ENCODE results near the gene PITPNC1.
"Not testable (repeated sequence)": the region's sequence is repeated elsewhere in the genome, so short reads cannot be mapped to it uniquely, and the experiment has no call there.

The PITPNC1 gene

GRCh38 chr17:67511012-67511411 lies 133.9 kb downstream of the PITPNC1 start:
- H3K9me3 Mint-ChIP-seq = peaks cover 18% of the 10 kb centered on the region
- intact Hi-C loops (cut with micrococcal nuclease) = loop anchor here (5.0 to 10.0 kb wide), 2 partner anchors 94 to 176 kb away; no protein-coding TSS in a partner anchor
- H3K4me3 Mint-ChIP-seq = no peak overlapping the region
- H3K4me1 Mint-ChIP-seq (ENCODE audit: low read depth) = peaks cover 26% of the 10 kb centered on the region
- H3K27ac Mint-ChIP-seq = peak overlapping the region; percentile 88
- no peaks in the 10 kb centered on the region for H3K27me3 Mint-ChIP-seq
- H3K36me3 Mint-ChIP-seq (ENCODE audit: low read depth) = peaks cover 6% of the 10 kb centered on the region

DNA sequence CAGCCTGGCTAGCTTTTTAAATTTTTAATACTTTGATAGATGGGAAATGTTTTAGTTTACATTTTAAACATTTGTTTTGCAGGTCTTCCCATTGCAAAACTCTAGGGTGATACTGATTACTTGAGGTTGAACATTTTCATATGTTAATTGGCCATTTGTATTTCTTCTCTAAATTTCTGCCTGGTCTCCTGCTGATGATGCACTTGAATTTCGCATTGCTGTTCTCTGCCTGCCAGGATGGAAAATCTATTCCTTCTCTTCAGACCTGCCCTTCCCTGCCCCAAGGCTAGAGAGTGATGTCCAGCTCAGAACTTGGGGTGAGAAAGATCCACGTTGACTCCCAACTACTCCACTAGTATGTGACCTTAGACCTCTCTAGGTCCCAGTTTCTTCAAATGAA lies 134.7 kb downstream of the PITPNC1 start:
- Mint-ChIP-seq H3K27ac (no peak overlapping the region), H3K4me3 (no peak overlapping the region), H3K9me3 (peaks cover 16% of the 10 kb centered on the region), H3K27me3 (no peaks in the 10 kb centered on the region), H3K36me3 (ENCODE audit: low read depth) (peaks cover 5% of the 10 kb centered on the region), H3K4me1 (ENCODE audit: low read depth) (peaks cover 33% of the 10 kb centered on the region)
- intact Hi-C loops (cut with micrococcal nuclease) = loop anchor here (5.0 to 10.0 kb wide), 2 partner anchors 93 to 175 kb away; no protein-coding TSS in a partner anchor

DNA sequence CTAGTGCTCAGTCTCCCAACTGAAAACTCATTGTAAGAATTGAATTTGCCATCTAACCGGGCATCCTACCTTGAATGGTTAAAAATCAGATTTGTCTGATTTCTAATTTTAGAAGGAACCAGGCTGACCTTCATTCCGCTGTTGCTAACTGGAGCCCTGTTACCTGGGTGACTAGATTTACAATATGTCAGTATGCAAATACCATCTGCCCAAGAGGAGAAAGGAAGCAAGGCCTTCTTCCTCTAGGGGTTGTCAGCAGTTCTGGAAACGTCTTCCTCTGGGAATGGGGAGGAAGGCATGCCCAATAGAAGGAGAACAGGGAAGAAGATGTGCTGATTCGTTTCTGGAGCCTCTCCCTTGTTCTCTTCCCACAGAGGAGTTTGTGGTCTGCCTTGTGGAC lies 137.9 kb downstream of the PITPNC1 start:
- no peaks in the 10 kb centered on the region for H3K36me3 Mint-ChIP-seq (ENCODE audit: low read depth)
- H3K4me3 Mint-ChIP-seq = no peak overlapping the region
- peaks cover 6% of the 10 kb centered on the region for H3K27me3 Mint-ChIP-seq

GRCh38 chr17:67515490-67516083 lies 138.5 kb downstream of the PITPNC1 start:
- Mint-ChIP-seq H3K36me3 (ENCODE audit: low read depth) (no peaks in the 10 kb centered on the region), H3K4me1 (ENCODE audit: low read depth) (peaks cover 48% of the 10 kb centered on the region), H3K27ac (no peak overlapping the region), H3K27me3 (peaks cover 7% of the 10 kb centered on the region), H3K9me3 (peaks cover 8% of the 10 kb centered on the region), H3K4me3 (no peak overlapping the region)
- intact Hi-C loops (cut with micrococcal nuclease) = loop anchor here (10.0 kb wide), 1 partner anchor 89 kb away; no protein-coding TSS in a partner anchor

More for the DNA sequence above, 137.9 kb downstream of the PITPNC1 start:
- peaks cover 48% of the 10 kb centered on the region for H3K4me1 Mint-ChIP-seq (ENCODE audit: low read depth)
- H3K27ac Mint-ChIP-seq = no peak overlapping the region
- H3K9me3 Mint-ChIP-seq = peaks cover 8% of the 10 kb centered on the region
- intact Hi-C loops (cut with micrococcal nuclease) = loop anchor here (5.0 to 10.0 kb wide), 2 partner anchors 90 to 172 kb away; no protein-coding TSS in a partner anchor

- H3K4me1 Mint-ChIP-seq (ENCODE audit: low read depth) = peaks cover 49% of the 10 kb centered on the region
- H3K36me3 Mint-ChIP-seq (ENCODE audit: low read depth); H3K4me3 Mint-ChIP-seq; H3K9me3 Mint-ChIP-seq; H3K27me3 Mint-ChIP-seq; H3K27ac Mint-ChIP-seq: not testable (repeated sequence)
- intact Hi-C loops (cut with micrococcal nuclease) = loop anchor here (10.0 kb wide), 1 partner anchor 88 kb away; no protein-coding TSS in a partner anchor
Observed at GRCh38 chr17:67516571-67516970, 139.5 kb downstream of the PITPNC1 start.

- Mint-ChIP-seq H3K4me3 (no peak overlapping the region), H3K27ac (no peak overlapping the region), H3K4me1 (ENCODE audit: low read depth) (peaks cover 49% of the 10 kb centered on the region), H3K27me3 (peaks cover 7% of the 10 kb centered on the region), H3K36me3 (ENCODE audit: low read depth) (no peaks in the 10 kb centered on the region), H3K9me3 (peaks cover 8% of the 10 kb centered on the region)
- intact Hi-C loops (cut with micrococcal nuclease) = loop anchor here (10.0 kb wide), 1 partner anchor 87 kb away; no protein-coding TSS in a partner anchor
Observed at GRCh38 chr17:67517325-67517724, 140.2 kb downstream of the PITPNC1 start.

GRCh38 chr17:67518876-67519275 lies 141.8 kb downstream of the PITPNC1 start:
- H3K27ac Mint-ChIP-seq = no peak overlapping the region
- H3K4me3 Mint-ChIP-seq = no peak overlapping the region
- H3K4me1 Mint-ChIP-seq (ENCODE audit: low read depth) = peaks cover 49% of the 10 kb centered on the region
- H3K36me3 Mint-ChIP-seq (ENCODE audit: low read depth) = no peaks in the 10 kb centered on the region
- peaks cover 7% of the 10 kb centered on the region for H3K27me3 Mint-ChIP-seq
- H3K9me3 Mint-ChIP-seq = peaks cover 8% of the 10 kb centered on the region
- intact Hi-C loops (cut with micrococcal nuclease) = loop anchor here (10.0 kb wide), 1 partner anchor 86 kb away; no protein-coding TSS in a partner anchor

GRCh38 chr17:67519801-67520251 lies 142.7 kb downstream of the PITPNC1 start:
- peaks cover 8% of the 10 kb centered on the region for H3K9me3 Mint-ChIP-seq
- intact Hi-C loops (cut with micrococcal nuclease) = loop anchor here (10.0 kb wide), 1 partner anchor 85 kb away; no protein-coding TSS in a partner anchor
- no peak overlapping the region for H3K27ac Mint-ChIP-seq
- H3K27me3 Mint-ChIP-seq = peaks cover 7% of the 10 kb centered on the region
- no peak overlapping the region for H3K4me3 Mint-ChIP-seq
- H3K36me3 Mint-ChIP-seq (ENCODE audit: low read depth) = no peaks in the 10 kb centered on the region
- peaks cover 49% of the 10 kb centered on the region for H3K4me1 Mint-ChIP-seq (ENCODE audit: low read depth)

GRCh38 chr17:67520252-67520906 lies 143.3 kb downstream of the PITPNC1 start:
- no peaks in the 10 kb centered on the region for H3K36me3 Mint-ChIP-seq (ENCODE audit: low read depth)
- H3K4me1 Mint-ChIP-seq (ENCODE audit: low read depth) = peaks cover 45% of the 10 kb centered on the region
- intact Hi-C loops (cut with micrococcal nuclease) = no loop called here

GRCh38 chr17:67520916-67521774 lies 144.1 kb downstream of the PITPNC1 start:
- H3K9me3 Mint-ChIP-seq = peaks cover 8% of the 10 kb centered on the region
- intact Hi-C loops (cut with micrococcal nuclease) = no loop called here
- H3K27me3 Mint-ChIP-seq = peaks cover 7% of the 10 kb centered on the region
- peaks cover 37% of the 10 kb centered on the region for H3K4me1 Mint-ChIP-seq (ENCODE audit: low read depth)
- no peak overlapping the region for H3K27ac Mint-ChIP-seq
- H3K36me3 Mint-ChIP-seq (ENCODE audit: low read depth) = no peaks in the 10 kb centered on the region
- no peak overlapping the region for H3K4me3 Mint-ChIP-seq

More at GRCh38 chr17:67520252-67520906, 143.3 kb downstream of the PITPNC1 start:
- H3K27me3 Mint-ChIP-seq = peaks cover 7% of the 10 kb centered on the region
- H3K27ac Mint-ChIP-seq = peak overlapping the region; percentile 40
- peaks cover 8% of the 10 kb centered on the region for H3K9me3 Mint-ChIP-seq
- H3K4me3 Mint-ChIP-seq = peak overlapping the region; percentile 72

GRCh38 chr17:67521775-67522069 lies 144.6 kb downstream of the PITPNC1 start:
- intact Hi-C loops (cut with micrococcal nuclease) = no loop called here
- H3K27me3 Mint-ChIP-seq = peaks cover 7% of the 10 kb centered on the region
- no peak overlapping the region for H3K27ac Mint-ChIP-seq
- peaks cover 33% of the 10 kb centered on the region for H3K4me1 Mint-ChIP-seq (ENCODE audit: low read depth)
- no peaks in the 10 kb centered on the region for H3K36me3 Mint-ChIP-seq (ENCODE audit: low read depth)
- no peak overlapping the region for H3K4me3 Mint-ChIP-seq
- H3K9me3 Mint-ChIP-seq = peaks cover 8% of the 10 kb centered on the region

DNA sequence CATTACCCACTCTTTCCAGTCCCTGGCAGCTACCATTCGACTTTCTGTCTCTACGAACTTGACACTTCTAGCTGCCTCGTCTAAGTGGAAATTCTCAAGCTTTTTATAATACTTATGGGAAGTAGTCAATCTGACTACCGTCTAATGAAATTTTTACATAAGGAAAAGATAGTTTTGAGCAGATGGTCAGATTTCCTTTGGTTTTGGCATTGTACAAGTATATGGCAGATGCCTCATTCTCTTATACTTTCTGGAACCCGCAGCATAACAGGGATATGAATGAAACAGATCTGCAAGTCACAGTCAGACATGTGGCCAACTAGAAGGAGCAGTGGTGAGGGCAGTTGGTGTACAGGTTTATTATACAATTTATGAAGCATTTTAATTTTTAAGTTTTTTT lies 146.0 kb downstream of the PITPNC1 start:
- Mint-ChIP-seq H3K36me3 (ENCODE audit: low read depth) (no peaks in the 10 kb centered on the region), H3K9me3 (no peaks in the 10 kb centered on the region), H3K4me1 (ENCODE audit: low read depth) (peaks cover 24% of the 10 kb centered on the region), H3K4me3 (no peak overlapping the region), H3K27me3 (peaks cover 7% of the 10 kb centered on the region), H3K27ac (no peak overlapping the region)
- intact Hi-C loops (cut with micrococcal nuclease) = no loop called here

GRCh38 chr17:67525239-67526135 lies 148.4 kb downstream of the PITPNC1 start:
- Mint-ChIP-seq H3K27ac (no peak overlapping the region), H3K4me3 (no peak overlapping the region), H3K4me1 (ENCODE audit: low read depth) (peaks cover 6% of the 10 kb centered on the region), H3K36me3 (ENCODE audit: low read depth) (no peaks in the 10 kb centered on the region), H3K27me3 (no peaks in the 10 kb centered on the region), H3K9me3 (no peaks in the 10 kb centered on the region)
- intact Hi-C loops (cut with micrococcal nuclease) = no loop called here
